GM12874 (cell line): Measurements from ENCODE around the gene TACR2.
A peak's percentile ranks its signal among the peaks of the same experiment; 100 is the strongest.

Experiments
- TF ChIP-seq, protein P1 (sequence below): IDR thresholded peaks from 2 replicates; pipeline ENCODE4 v1.5.1; 2011; ENCODE audit warnings: low read depth, mild to moderate bottlenecking, control low read depth, low read length, moderate library complexity; ENCODE audit not compliant: insufficient read depth

The TACR2 gene

DNA sequence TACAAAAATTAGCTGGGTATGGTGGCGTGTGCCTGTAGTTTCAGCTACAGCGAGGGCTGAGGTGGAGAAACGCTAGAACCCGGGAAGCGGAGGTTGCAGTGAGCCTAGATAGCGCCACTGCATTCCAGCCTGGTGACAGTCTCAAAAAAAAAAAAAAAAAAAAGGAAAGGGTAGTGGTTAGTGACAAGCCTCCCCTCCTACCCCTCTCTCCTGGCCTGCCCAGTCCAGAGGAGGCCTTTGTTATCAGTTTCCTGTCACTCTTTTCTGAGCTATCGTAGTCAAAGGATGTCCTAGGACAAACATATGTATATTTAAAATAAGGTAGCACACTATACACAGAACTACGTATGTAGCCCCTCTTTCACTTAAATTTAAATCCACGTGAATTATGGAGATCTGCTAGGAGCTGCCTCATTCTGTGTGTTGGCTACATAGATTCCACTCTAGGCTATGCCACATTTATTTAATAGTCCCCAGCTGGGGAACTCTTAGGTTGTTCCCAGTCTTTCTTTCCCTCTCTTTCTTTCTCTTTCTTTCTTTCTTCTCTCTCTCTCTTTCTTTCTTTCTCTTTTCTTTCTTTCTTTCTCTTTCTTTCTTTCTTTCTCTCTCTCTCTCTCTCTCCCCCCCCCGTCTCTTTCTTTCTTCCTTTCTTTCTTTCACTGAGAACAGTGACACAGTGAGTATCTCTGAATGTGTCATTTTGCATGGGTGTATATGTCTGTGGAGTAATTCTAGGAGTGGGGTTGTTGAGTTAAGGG lies 38.5 kb upstream of the TACR2 start:
- TF ChIP-seq, protein P1, sequence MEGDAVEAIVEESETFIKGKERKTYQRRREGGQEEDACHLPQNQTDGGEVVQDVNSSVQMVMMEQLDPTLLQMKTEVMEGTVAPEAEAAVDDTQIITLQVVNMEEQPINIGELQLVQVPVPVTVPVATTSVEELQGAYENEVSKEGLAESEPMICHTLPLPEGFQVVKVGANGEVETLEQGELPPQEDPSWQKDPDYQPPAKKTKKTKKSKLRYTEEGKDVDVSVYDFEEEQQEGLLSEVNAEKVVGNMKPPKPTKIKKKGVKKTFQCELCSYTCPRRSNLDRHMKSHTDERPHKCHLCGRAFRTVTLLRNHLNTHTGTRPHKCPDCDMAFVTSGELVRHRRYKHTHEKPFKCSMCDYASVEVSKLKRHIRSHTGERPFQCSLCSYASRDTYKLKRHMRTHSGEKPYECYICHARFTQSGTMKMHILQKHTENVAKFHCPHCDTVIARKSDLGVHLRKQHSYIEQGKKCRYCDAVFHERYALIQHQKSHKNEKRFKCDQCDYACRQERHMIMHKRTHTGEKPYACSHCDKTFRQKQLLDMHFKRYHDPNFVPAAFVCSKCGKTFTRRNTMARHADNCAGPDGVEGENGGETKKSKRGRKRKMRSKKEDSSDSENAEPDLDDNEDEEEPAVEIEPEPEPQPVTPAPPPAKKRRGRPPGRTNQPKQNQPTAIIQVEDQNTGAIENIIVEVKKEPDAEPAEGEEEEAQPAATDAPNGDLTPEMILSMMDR: no peak

DNA sequence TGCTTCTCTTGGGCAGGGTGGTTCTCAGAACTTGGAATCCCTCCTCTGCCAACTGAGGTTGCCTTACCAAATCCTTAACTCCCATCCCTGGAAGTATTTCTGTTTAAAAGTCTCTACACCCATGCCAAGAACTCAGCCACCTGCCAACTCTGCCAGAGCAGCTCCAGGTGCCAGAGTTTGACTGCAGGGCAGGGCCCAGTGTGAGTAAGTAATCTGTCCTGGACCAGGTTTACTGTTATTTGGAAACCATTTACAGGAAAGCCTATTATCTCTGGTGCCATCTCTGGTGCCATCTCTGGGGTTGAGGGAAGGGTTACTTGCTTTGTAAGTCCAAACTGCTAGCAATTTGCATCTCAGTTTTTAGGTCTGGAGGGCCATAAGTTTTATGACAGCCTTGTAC lies 37.1 kb upstream of the TACR2 start:
- TF ChIP-seq, protein P1: no peak

DNA sequence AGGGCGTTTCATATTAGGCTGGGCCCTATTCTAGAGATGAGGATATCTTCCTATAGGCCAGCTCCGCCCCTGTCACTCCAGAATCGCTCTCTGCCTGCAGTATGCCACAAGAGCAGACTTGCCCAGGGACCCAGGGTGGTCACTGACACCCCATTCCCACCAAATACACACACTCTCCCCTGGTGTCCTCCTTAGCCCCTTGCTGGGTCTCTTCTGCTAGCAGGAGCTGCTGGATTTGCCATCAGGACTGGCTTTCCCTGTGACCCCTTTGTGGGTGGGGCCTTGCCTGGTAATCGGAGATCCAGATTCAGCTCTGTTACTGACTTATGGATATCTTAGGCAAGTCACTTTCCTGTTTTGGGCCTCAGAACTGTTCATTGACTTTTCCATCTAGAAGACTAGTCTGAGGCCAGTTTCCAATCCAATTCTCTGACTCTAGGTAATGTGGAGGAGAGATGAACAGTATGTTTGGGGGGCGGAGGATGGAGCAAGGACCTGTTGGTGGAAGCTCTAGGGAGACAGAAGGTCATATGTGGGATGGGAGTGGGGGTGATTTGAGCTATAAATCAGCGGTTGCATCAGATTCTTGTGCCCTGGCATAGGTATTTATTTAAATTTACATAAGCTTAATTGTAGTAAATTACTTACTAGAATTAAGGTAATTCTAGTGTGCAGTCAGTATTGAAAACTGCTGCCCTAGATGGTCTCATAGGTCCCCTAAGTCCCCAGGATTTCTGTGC lies 36.1 kb upstream of the TACR2 start:
- TF ChIP-seq, protein P1: no peak

DNA sequence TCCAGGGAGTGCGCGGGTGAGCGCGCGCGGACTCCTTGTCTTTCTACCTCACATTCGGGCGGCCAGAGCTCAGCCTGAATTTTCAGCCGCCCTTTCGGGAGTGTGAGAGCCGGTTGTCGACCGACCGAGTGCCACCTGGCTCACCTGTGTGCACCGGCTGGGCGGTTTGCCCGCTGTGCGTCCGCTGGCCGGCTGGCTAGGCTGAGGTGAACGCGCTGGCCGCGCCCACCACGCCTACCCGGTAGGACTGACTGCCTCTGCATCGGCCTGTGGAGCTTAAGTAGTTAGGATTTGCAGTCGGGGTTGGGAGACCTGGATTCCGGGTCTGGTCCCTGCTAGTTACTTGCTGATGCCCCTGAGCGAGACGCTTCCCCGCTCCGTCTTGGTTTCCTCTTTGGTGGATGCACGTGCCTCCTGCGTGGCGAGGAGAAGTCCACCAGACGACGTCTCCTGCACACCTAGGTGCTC lies 35.1 kb upstream of the TACR2 start:
- TF ChIP-seq, protein P1: no peak

DNA sequence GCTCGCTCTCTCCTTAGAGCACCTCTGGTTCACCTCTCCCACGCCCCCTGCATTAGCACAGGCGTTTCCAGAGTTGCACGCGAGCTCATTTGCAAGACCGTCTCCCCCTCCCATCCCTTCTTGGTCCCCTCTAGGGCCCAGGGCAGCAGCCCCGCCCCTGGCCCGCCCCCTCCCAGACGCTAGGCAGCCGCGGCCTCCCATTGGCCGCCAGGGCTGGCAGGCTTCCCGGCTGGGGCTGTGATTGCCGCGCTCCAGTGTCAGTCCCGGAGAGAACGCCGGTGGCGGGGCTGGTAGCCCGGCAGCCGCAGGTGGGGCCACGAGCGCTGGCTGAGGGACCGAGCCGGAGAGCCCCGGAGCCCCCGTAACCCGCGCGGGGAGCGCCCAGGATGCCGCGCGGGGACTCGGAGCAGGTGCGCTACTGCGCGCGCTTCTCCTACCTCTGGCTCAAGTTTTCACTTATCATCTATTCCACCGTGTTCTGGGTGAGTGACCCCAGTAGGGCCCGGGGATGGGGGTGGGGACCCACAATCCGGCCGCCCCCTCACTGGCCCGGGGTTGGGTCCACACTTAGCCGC lies 34.6 kb upstream of the TACR2 start, which contains the start of gene TSPAN15:
Gene TSPAN15, plus strand, starts transcription at position 257 of the 575 bp plus-strand sequence. Its CDS starts 130 bp downstream, at position 387.
- TF ChIP-seq, protein P1: no peak

DNA sequence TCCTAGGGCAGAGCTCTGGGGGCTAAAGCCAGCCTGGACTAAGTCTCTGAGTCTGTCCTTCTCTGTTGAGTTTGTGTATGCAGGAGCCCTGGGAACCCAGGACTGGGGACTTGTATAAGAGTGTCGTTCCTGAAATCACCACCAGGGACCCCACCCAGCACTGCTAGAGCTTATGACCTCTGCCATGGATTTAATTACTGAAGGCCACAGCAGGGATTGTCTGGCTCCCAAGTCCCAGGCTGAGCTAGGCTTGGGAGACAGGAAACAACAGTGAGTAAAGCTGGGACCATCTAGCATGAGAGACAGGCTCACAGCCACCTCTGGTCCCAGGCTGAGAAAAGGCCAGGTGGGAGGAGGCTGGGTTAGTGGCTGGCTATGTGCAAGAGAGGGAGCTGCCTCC lies 33.1 kb upstream of the TACR2 start:
- TF ChIP-seq, protein P1: peak; percentile 53

DNA sequence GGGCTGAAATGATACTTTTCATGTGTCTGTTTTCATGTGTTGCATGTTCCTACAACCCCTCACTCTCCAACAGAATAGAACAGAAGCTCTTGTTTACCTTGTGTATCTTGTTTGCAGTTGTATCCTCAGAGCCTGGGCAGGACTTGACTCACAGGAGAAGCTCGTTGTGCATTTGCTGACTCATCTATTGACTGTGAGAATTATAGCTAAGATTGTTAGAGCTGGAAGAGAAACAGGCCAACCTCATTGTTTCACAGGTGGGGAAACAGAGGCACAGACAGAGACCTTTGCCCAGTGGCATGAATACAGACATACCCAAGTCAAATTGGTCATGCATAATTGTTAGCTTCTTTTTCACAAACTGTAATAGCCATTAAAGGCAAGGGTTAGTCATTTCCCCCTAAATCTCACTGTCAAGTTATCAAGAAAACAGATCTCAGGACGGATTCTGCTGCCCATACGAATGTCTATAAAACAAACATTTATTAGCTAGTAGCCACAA lies 30.0 kb upstream of the TACR2 start:
- TF ChIP-seq, protein P1: no peak
